ENCODE data around the gene PAH. TPM values are rescaled to one million over a fixed set of nuclear protein-coding genes. Genes with fewer than 3 reads are reported as not detected.

PAH gene
- polyA plus RNA-seq, 3 donors = not detected

GRCh38 chr12:102955926-102956737, 39.1 kb upstream of the PAH start:
- no peak overlapping the region for H3K27ac ChIP-seq (ENCODE audit: low read depth in 1 of 2, low read length in 2 of 2)
- H3K9ac ChIP-seq (ENCODE audit: insufficient read depth, low read length, poor library complexity, severe bottlenecking) = no peak overlapping the region
- H3K27me3 ChIP-seq (ENCODE audit: control insufficient read depth in 2 of 2, insufficient read depth in 2 of 2, low read length in 2 of 2) = peaks cover 65 to 91% of the 10 kb centered on the region in 2 donors
- peak overlapping the region in 1 of 2 donors; percentile 78 for H3K4me3 Mint-ChIP-seq
- no peaks in the 10 kb centered on the region for H3K79me2 ChIP-seq (ENCODE audit: insufficient read depth, low read length)
- DNase-seq = no peak
- H2AFZ ChIP-seq (ENCODE audit: insufficient read depth, low read depth, low read length, poor library complexity, severe bottlenecking) = no peak overlapping the region
- no peak for TF ChIP-seq CTCF (IDR thresholded peaks at IDR 0.05)
- H3K4me1 Mint-ChIP-seq = peaks cover 9% of the 10 kb centered on the region
- H3K9me3 Mint-ChIP-seq = peaks cover 0 to 28% (median 22%) of the 10 kb centered on the region in 7 donors
- no peaks in the 10 kb centered on the region for H3K4me1 ChIP-seq (ENCODE audit: control insufficient read depth in 1 of 2, insufficient read depth in 2 of 2, low read length in 2 of 2)
- H3K27ac Mint-ChIP-seq = peak overlapping the region in 1 of 7 donors; percentile 40
- peaks cover 0 to 6% of the 10 kb centered on the region in 2 donors for H3K36me3 Mint-ChIP-seq
- no peaks in the 10 kb centered on the region for H3K36me3 ChIP-seq (replicated peaks in 1 of 2; ENCODE audit: control insufficient read depth in 1 of 2, insufficient read depth in 2 of 2, low read length in 2 of 2)
- no peak overlapping the region for H3K4me2 ChIP-seq (replicated peaks; ENCODE audit: extremely low read depth, low read length, poor library complexity, severe bottlenecking)
- intact Hi-C loops (cut with micrococcal nuclease) = no loop called here
- H4K20me1 ChIP-seq (ENCODE audit: insufficient read depth, low read length) = no peaks in the 10 kb centered on the region
- peaks cover 0 to 45% of the 10 kb centered on the region in 2 donors for H3K9me3 ChIP-seq (replicated peaks in 1 of 2; ENCODE audit: control insufficient read depth in 1 of 2, insufficient read depth in 1 of 2, low read length in 2 of 2)
- H3K4me3 ChIP-seq (replicated peaks in 1 of 3; ENCODE audit: low read depth in 2 of 3, low read length in 3 of 3) = no peak overlapping the region
- peaks cover 82 to 99% (median 91%) of the 10 kb centered on the region in 3 donors for H3K27me3 Mint-ChIP-seq (ENCODE audit: low read depth in 3 of 3)
- 4% methylated on average over 40 of the region's 50 CpGs for WGBS (ENCODE audit: insufficient coverage)

- intact Hi-C loops (cut with micrococcal nuclease) = no loop called here
- peaks cover 0 to 25% (median 15%) of the 10 kb centered on the region in 7 donors for H3K9me3 Mint-ChIP-seq
Observed at GRCh38 chr12:102954134-102954533, 37.1 kb upstream of the PAH start.

More at GRCh38 chr12:102954134-102954533, 37.1 kb upstream of the PAH start:
- no peaks in the 10 kb centered on the region for H4K20me1 ChIP-seq (ENCODE audit: insufficient read depth, low read length)
- no peak overlapping the region for H3K4me3 ChIP-seq (replicated peaks in 1 of 3; ENCODE audit: low read depth in 2 of 3, low read length in 3 of 3)
- no peaks in the 10 kb centered on the region for H3K79me2 ChIP-seq (ENCODE audit: insufficient read depth, low read length)
- H3K9ac ChIP-seq (ENCODE audit: insufficient read depth, low read length, poor library complexity, severe bottlenecking) = no peak overlapping the region
- H3K36me3 Mint-ChIP-seq = peaks cover 0 to 5% of the 10 kb centered on the region in 2 donors
- H3K4me1 ChIP-seq (ENCODE audit: control insufficient read depth in 1 of 2, insufficient read depth in 2 of 2, low read length in 2 of 2) = no peaks in the 10 kb centered on the region
- H3K4me1 Mint-ChIP-seq = peaks cover 9% of the 10 kb centered on the region
- H3K27ac ChIP-seq (ENCODE audit: low read depth in 1 of 2, low read length in 2 of 2) = no peak overlapping the region
- WGBS (ENCODE audit: insufficient coverage) = 33% methylated on average over 1 of the region's 1 CpG
- DNase-seq = no peak
- TF ChIP-seq CTCF (IDR thresholded peaks at IDR 0.05) = no peak
- peaks cover 55 to 91% of the 10 kb centered on the region in 2 donors for H3K27me3 ChIP-seq (ENCODE audit: control insufficient read depth in 2 of 2, insufficient read depth in 2 of 2, low read length in 2 of 2)
- H3K9me3 ChIP-seq (replicated peaks in 1 of 2; ENCODE audit: control insufficient read depth in 1 of 2, insufficient read depth in 1 of 2, low read length in 2 of 2) = peaks cover 0 to 38% of the 10 kb centered on the region in 2 donors
- H2AFZ ChIP-seq (ENCODE audit: insufficient read depth, low read depth, low read length, poor library complexity, severe bottlenecking) = no peak overlapping the region
- no peak overlapping the region for H3K4me2 ChIP-seq (replicated peaks; ENCODE audit: extremely low read depth, low read length, poor library complexity, severe bottlenecking)
- peak overlapping the region in 1 of 2 donors; percentile 42 for H3K4me3 Mint-ChIP-seq
- H3K36me3 ChIP-seq (replicated peaks in 1 of 2; ENCODE audit: control insufficient read depth in 1 of 2, insufficient read depth in 2 of 2, low read length in 2 of 2) = no peaks in the 10 kb centered on the region
- H3K27me3 Mint-ChIP-seq (ENCODE audit: low read depth in 3 of 3) = peaks cover 82 to 96% (median 88%) of the 10 kb centered on the region in 3 donors
- no peak overlapping the region for H3K27ac Mint-ChIP-seq

Data from CD14-positive monocyte (primary cell).